Fibroblast of lung (primary cell): ENCODE data around the gene PEX11B.

Experiments
- CTCF ChIP-seq, 2 donors: IDR thresholded peaks in 1 of 2; conservative IDR thresholded peaks in 1 of 2; 1 replicate in 1 of 2; 2 replicates in 1 of 2; pipeline ENCODE4 v1.5.1; 2011 to 2012; ENCODE audit warnings: low read length in 2 of 2, control low read depth in 1 of 2, inconsistent platforms in 1 of 2, low read depth in 1 of 2, mild to moderate bottlenecking in 1 of 2
- EZH2 ChIP-seq: IDR thresholded peaks from 2 replicates; pipeline ENCODE4 v1.5.1; 2012; ENCODE audit warnings: low read length, control low read depth, mild to moderate bottlenecking; ENCODE audit errors: missing control alignments

GRCh38 chr1:145901312-145902021, 17.1 kb downstream of the PEX11B start:
- no peak for TF ChIP-seq CTCF (conservative IDR thresholded peaks at IDR 0.05 in 1 of 2, IDR thresholded peaks at IDR 0.05 in 1 of 2; ENCODE audit: low read depth in 1 of 2, low read length in 2 of 2)
- TF ChIP-seq EZH2, result no peak
